Osteoblast (primary cell): ENCODE data around the gene SLC37A3. TPM values are rescaled to one million over a fixed set of nuclear protein-coding genes. Genes with fewer than 3 reads are reported as not detected.

Source experiments
- DNase-seq: peaks from one replicate; pipeline ENCODE4 v3.0.0; 2011; ENCODE audit warnings: low spot score, mixed read lengths; ENCODE audit not compliant: insufficient read length; ENCODE audit errors: missing footprints
- H2AFZ ChIP-seq: 2 replicates; pipeline ENCODE4 v1.6.0; 2011; ENCODE audit warnings: mild to moderate bottlenecking, low read length
- H3K27ac ChIP-seq: 2 replicates; pipeline ENCODE4 v1.5.1; 2011; ENCODE audit warnings: mild to moderate bottlenecking, low read depth, low read length, moderate library complexity
- H3K27me3 ChIP-seq: 2 replicates; pipeline ENCODE4 v1.6.0; 2012; ENCODE audit warnings: mild to moderate bottlenecking, control low read depth, inconsistent platforms, low read length, moderate library complexity; ENCODE audit not compliant: insufficient read depth
- H3K36me3 ChIP-seq: 2 replicates; pipeline ENCODE4 v1.5.1; 2011; ENCODE audit warnings: mild to moderate bottlenecking, low read length, control low read depth, moderate library complexity; ENCODE audit not compliant: insufficient read depth
- H3K4me1 ChIP-seq: 2 replicates; pipeline ENCODE4 v1.5.1; 2011; ENCODE audit warnings: mild to moderate bottlenecking, low read length, control low read depth, moderate library complexity; ENCODE audit not compliant: insufficient read depth
- H3K4me2 ChIP-seq: 2 replicates; pipeline ENCODE4 v1.6.0; 2011; ENCODE audit warnings: mild to moderate bottlenecking, low read length; ENCODE audit not compliant: insufficient read depth
- H3K4me3 ChIP-seq: fragments of 200-600 bp; sonication (generic); 3 replicates; pipeline ENCODE4 v1.5.1; 2012; ENCODE audit warnings: mild to moderate bottlenecking, low read length, inconsistent platforms; ENCODE audit not compliant: insufficient read depth
- H3K79me2 ChIP-seq: 2 replicates; pipeline ENCODE4 v1.6.0; 2012; ENCODE audit warnings: mild to moderate bottlenecking, low read length, control low read depth, inconsistent platforms; ENCODE audit not compliant: insufficient read depth
- H3K9me3 ChIP-seq: 2 replicates; pipeline ENCODE4 v1.5.1; 2011; ENCODE audit warnings: low read depth, low read length, control low read depth
- H4K20me1 ChIP-seq: 2 replicates; pipeline ENCODE4 v1.6.0; 2012; ENCODE audit warnings: mild to moderate bottlenecking, low read length, control low read depth; ENCODE audit not compliant: insufficient read depth
- CTCF ChIP-seq: IDR thresholded peaks from 2 replicates; pipeline ENCODE4 v1.5.1; 2011; ENCODE audit warnings: mild to moderate bottlenecking, low read depth, low read length, moderate library complexity; ENCODE audit errors: extremely low read depth
- total RNA-seq: library from RNA; depleted of rRNA; stranded (reverse); fragments of >200 nt; gene quantifications from 2 replicates; pipeline ENCODE4 v1.2.3, GENCODE V29; 2012

Gene SLC37A3, protein sequence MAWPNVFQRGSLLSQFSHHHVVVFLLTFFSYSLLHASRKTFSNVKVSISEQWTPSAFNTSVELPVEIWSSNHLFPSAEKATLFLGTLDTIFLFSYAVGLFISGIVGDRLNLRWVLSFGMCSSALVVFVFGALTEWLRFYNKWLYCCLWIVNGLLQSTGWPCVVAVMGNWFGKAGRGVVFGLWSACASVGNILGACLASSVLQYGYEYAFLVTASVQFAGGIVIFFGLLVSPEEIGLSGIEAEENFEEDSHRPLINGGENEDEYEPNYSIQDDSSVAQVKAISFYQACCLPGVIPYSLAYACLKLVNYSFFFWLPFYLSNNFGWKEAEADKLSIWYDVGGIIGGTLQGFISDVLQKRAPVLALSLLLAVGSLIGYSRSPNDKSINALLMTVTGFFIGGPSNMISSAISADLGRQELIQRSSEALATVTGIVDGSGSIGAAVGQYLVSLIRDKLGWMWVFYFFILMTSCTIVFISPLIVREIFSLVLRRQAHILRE
- total RNA-seq: 69.8 and 73.5 TPM in 2 replicates

DNA sequence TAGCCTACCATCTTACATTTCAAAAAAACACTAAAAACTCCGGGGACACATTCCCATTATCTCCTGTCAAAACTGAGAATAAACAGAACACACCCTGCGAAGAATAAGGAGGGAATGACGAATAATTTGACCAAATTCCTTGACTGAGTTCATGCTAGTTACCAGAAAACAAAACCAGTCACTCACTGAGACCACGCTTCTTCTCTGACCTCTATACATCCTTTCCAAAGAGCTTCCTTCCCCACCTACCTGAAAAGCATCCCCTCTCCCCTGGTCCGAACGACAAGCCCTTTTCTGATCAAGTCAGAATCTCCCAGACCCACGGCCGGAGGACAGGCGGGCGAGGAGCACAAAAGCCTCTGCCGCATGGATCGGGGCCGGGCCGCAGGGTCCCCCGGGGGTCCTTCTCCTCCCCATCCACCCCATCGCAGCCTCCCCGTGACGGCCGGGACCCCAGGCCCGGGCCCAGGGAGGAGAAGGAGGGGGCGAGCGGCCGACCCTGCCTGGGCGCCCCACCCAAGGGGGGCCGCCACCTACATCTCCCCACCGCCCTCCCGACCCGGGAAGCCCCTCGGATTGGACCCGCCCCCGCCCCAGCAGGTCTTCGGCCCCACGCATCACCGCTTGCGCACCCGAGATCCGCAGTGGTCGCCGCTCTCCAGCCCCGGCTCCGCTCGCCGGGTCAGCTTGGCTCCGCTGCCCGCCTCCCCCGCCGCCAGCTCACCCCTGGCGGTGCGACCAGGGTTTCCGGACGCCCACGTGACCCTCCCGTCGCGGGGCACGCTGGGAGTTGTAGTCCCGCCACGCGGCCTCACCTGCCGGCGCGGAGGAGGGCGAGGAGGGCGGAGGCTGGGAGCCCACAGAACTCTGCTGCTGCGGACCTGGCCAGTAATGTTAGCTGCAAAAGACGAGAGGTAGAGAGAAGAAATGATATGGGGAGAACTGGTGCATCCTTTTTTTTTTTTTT is at the start of gene SLC37A3:
TSS of gene SLC37A3 (minus strand) at position 747 of the 967 bp plus-strand sequence. CDS start 16,004 bp downstream, outside the sequence.
- H4K20me1 ChIP-seq: peaks cover 31% of the 10 kb centered on the region
- no peaks in the 10 kb centered on the region for H3K9me3 ChIP-seq
- H3K27me3 ChIP-seq: peaks cover 3% of the 10 kb centered on the region
- H3K36me3 ChIP-seq: no peaks in the 10 kb centered on the region
- peaks cover 13% of the 10 kb centered on the region for H3K4me1 ChIP-seq
- TF ChIP-seq CTCF: no peak
- H3K4me2 ChIP-seq: peak within 1 kb of the TSS; percentile 89
- peak within 1 kb of the TSS; percentile 97 for H3K4me3 ChIP-seq
- DNase-seq: peak; percentile 99
- peak within 1 kb of the TSS; percentile 96 for H2AFZ ChIP-seq
- peaks cover 41% of the 10 kb centered on the region for H3K79me2 ChIP-seq
- peak within 1 kb of the TSS; percentile 86 for H3K27ac ChIP-seq

- H4K20me1 ChIP-seq: no peaks in the 10 kb centered on the region
- no peaks in the 10 kb centered on the region for H3K4me1 ChIP-seq
- no peak for DNase-seq
- no peaks in the 10 kb centered on the region for H3K79me2 ChIP-seq
- no peak for TF ChIP-seq CTCF
- H3K36me3 ChIP-seq: no peaks in the 10 kb centered on the region
- H3K9me3 ChIP-seq: no peaks in the 10 kb centered on the region
- H3K4me3 ChIP-seq: no peak overlapping the region
- no peak overlapping the region for H3K27ac ChIP-seq
- H3K4me2 ChIP-seq: no peak overlapping the region
- H3K27me3 ChIP-seq: no peaks in the 10 kb centered on the region
- H2AFZ ChIP-seq: no peak overlapping the region
Measured at GRCh38 chr7:140447841-140448240, 49.5 kb upstream of the SLC37A3 start.

DNA sequence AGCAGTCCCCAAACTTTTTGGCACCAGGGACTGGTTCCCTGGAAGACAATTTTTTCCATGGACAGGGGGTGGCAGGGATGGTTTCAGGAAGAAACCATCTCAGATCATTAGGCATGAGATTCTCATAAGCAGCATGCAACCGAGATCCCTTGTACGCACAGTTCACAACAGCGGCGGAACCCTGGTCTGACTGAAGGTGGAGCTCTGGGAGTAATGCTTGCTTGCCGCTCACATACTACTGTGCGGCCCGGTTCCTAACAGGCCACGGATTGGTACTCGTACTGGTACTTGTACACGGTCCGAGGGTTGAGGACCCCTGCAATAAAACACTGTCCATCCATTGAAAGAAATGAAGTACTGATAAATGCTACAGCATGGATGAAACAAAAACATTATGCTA is 48.1 kb upstream of the SLC37A3 start:
- H3K36me3 ChIP-seq: no peaks in the 10 kb centered on the region
- no peak for TF ChIP-seq CTCF
- no peaks in the 10 kb centered on the region for H3K9me3 ChIP-seq
- H3K4me1 ChIP-seq: no peaks in the 10 kb centered on the region
- no peaks in the 10 kb centered on the region for H3K79me2 ChIP-seq
- no peak overlapping the region for H2AFZ ChIP-seq
- no peak overlapping the region for H3K4me3 ChIP-seq
- no peaks in the 10 kb centered on the region for H4K20me1 ChIP-seq
- H3K4me2 ChIP-seq: no peak overlapping the region
- H3K27ac ChIP-seq: no peak overlapping the region
- DNase-seq: no peak
- H3K27me3 ChIP-seq: no peaks in the 10 kb centered on the region
